HCT116 (cell line): ENCODE data around the gene PPFIA2.

Experiments used
- CTCF ChIP-seq, 3 experiments: fragments of 200-600 bp in 1 of 3; sonication (generic) in 1 of 3; IDR thresholded peaks in 2 of 3; conservative IDR thresholded peaks in 1 of 3; 2 replicates each; pipeline ENCODE4 v1.5.1; 2012 to 2017; ENCODE audit warnings: low read depth in 2 of 3, low read length in 2 of 3, antibody characterized with exemption in 1 of 3, borderline replicate concordance in 1 of 3, control low read depth in 1 of 3, mild to moderate bottlenecking in 1 of 3, mixed read lengths in 1 of 3, mixed run types in 1 of 3, moderate library complexity in 1 of 3; ENCODE audit not compliant: insufficient read depth in 1 of 3
- POLR2A ChIP-seq: IDR thresholded peaks from 2 replicates; pipeline ENCODE4 v1.7.0; 2011; ENCODE audit warnings: borderline replicate concordance; ENCODE audit not compliant: insufficient read depth, insufficient read length; ENCODE audit errors: extremely low read depth
- SRF ChIP-seq: IDR thresholded peaks from 2 replicates; pipeline ENCODE4 v1.6.1; 2012; ENCODE audit warnings: low read depth

- no peak for TF ChIP-seq CTCF (IDR thresholded peaks at IDR 0.05 in 2 of 3, conservative IDR thresholded peaks at IDR 0.05 in 1 of 3; ENCODE audit: borderline replicate concordance in 1 of 3, insufficient read depth in 1 of 3, low read depth in 2 of 3, low read length in 2 of 3)
- no peak for TF ChIP-seq SRF
- no peak for TF ChIP-seq POLR2A
Measured at GRCh38 chr12:81288651-81289050, 470.5 kb downstream of the PPFIA2 start.
